NCI-H2107 treated with DMSO at 0.1 percent for 48 hours (cell line): ENCODE results near the gene CATSPERB.
"Not testable (repeated sequence)": the region's sequence is repeated elsewhere in the genome, so short reads cannot be mapped to it uniquely, and the experiment has no call there.

ENCODE experiments used
- DNase-seq: peaks from one replicate; lab custom pipeline; 2025; ENCODE audit not compliant: unreplicated experiment; lab: John Stamatoyannopoulos, UW

The CATSPERB gene

DNA sequence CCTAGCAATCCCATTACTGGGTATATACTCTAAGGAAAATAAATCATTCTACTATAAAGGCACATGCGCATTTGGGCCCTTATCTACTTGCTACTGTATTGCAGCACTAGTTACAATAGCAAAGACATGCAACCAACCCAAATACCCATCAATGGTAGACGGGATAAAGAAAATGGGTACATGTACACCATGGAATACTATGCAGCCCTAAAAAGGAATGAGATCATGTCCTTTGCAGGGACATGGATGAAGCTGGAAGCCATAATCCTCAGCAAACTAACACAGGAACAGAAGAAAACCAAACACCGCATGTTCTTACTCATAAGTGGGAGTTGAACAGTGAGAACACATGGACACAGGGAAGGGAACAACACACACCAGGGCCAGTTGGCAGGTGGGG, 54.2 kb downstream of the CATSPERB start:
- DNase-seq, result not testable (repeated sequence)

DNA sequence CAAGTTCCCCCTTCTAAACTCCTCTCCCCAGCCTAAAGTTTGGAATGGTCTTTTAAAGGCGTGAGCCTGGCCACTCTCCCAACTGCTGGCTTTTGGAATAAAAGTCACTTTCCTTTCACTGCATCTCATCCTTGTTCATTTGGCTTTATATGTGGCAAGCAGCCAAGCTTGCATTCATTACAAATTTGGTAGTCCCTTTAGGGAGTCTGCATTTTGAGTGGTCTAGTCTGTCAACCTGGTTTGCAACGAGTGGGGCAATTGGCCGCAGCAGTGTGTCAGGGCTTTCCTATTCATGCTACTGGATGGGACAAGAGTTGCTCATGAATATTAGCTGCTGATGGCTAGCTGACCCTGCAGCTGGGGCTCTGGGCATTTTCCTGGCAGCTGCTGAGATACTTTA, 57.0 kb downstream of the CATSPERB start:
- DNase-seq, result no peak

DNA sequence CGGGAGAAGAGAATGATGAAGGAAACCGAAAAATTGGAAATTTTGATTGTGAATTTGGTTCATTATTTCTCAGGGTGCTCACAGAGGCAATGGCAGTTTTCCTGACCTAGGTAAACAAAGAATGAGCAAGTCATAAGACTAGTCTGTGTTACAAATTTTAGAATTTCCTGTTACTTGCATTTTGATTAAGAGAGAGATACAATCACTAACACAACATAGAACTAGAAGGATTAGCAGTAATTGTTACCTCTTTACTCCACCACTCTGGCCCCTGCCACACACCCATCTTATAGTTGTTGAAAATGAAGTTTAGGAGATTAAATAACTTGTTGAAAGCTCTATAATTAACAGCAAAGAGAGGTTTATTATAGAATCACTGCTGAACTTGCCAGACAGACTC, 62.0 kb downstream of the CATSPERB start:
- DNase-seq, result no peak

DNA sequence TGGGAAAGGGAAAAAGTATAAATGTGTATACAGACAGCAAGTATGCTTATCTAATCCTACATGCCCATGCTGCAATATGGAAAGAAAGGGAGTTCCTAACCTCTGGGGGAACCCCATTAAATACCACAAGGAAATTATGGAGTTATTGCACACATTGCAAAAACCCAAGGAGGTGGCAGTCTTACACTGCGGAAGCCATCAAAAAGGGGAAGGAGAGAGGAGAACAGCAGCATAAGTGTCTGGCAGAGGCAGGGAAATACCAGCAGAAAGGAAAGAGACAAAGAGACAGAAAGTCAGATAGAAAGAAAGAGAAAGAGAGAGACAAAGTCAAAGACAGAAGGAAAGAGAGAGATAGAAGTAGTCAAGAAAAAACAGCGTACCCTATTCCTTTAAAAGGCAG, 64.8 kb downstream of the CATSPERB start:
- DNase-seq, result not testable (repeated sequence)

DNA sequence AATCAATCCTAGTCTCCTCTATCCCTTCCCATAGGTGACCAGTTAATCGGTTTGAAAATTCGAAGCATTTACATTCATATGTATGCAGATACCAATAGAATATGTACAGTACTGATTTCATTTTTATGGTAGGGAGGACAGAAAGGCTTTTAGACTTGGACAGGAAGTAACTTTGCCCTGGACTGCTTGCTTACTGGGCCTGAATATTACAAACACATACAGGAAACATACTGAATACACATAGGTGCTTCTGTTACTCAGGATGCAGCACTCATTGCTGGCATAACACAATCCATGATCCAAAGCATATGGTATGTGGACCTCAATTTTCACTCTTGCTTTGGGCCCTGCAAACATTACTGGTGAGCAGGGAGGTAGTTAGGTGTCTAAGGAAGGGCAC, 71.1 kb downstream of the CATSPERB start:
- DNase-seq, result no peak

DNA sequence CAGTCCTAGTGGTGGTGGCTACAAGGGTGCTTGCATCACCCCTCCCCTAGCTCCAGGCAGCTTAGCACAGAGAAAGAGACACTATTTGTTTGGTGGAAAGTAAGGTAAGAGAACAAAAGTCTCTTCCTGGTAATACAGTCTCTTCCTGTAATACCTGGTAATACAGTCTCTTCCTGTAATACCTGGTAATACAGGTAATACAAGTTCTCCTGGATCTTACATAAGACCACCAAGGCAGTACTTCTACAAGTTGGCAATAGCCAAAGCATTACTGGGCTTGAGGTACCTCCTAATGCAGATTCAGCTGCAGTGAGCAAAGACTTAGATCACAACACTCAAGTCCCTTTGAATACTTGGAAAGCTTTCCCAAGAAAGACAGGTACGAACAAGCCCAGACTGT, 77.0 kb downstream of the CATSPERB start:
- DNase-seq, result no peak

DNA sequence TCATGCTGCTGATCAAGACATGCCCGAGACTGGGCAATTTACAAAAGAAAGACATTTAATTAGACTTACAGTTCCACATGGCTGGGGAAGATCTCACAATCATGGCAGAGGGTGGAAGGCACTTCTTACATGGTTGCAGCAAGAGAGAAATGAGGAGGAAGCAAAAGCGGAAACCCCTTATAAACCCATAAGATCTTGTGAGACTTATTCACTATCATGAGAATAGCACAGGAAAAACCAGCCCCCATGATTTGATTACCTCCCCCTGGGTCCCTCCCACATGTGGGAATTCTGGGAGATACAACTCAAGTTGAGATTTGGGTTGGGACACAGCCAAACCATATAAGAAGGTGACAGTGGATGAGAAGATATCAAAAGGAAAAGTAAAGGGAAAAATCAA, 78.4 kb downstream of the CATSPERB start:
- DNase-seq, result no peak

DNA sequence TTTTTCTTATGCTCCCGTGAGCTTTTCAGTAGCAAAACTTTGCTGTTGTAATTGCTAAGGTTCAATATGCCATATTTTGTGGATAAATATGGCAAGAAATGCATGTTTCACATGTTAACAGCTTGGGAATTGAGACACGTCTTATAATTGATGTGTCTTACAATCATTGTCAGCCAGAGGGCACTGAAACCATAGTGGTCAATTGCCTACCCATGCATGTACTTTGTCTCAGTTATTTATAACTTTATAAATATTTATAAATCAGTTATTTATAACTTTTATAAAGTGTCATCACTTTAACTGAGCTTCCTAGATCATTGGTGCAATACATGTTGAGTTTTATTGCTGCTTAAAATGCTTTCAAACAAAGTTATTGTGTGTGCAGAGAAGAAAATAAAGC, 82.0 kb downstream of the CATSPERB start:
- DNase-seq, result no peak

DNA sequence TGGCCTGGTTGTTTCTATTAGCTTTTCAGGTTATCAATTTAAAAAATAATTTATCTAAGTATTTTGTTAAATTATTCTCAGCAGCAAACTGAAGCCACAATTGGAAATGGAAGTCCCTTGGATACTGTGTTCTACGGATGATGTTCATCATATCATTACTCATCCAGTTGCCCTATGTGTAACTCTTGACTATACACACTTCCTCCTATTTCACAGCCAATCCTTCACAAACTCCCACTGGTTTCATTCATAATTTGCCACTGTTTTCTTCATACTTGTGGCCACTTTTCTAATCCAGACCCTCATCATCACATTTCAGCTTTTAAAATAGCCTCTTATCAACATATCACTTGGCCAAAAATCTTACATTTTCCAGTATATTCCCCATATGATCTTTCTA, 84.0 kb downstream of the CATSPERB start:
- DNase-seq, result no peak

DNA sequence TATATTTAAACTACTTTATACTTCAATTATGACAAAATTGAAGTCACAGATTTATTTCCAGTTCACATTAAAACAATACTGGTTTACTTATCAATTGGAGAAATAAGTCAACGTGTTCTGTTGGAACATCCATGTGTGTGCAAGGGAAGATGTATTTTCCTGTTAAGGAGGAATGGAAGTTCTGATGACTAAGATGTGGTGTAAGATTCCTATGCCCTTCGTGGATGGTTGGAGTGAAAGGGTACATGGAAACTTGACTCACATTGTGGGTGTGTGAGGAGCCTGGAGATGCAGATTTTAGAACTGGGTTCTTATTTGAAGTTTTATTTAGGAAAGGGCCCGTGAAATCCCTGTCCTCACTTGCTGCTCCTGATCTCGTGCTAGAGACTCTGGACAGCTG, 95.3 kb downstream of the CATSPERB start:
- no peak for DNase-seq

DNA sequence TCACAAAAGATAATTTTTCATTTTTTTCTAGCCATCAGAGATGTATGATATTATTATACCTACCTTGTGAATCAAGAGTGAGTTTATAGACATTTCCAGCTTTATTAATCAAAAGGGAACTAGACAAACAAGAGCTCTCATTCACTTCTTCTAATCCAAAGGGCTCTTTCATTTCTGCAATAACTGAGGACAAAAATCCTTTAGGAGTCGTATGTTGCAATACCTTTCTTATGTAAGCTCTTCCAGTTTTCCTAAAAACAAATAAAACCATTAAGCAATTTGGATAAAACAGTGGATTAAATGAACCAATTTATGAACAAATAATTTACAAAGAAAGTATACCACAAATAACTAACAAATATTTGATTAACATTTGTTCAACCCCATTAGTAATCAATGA, 107.1 kb downstream of the CATSPERB start:
- DNase-seq, result no peak

DNA sequence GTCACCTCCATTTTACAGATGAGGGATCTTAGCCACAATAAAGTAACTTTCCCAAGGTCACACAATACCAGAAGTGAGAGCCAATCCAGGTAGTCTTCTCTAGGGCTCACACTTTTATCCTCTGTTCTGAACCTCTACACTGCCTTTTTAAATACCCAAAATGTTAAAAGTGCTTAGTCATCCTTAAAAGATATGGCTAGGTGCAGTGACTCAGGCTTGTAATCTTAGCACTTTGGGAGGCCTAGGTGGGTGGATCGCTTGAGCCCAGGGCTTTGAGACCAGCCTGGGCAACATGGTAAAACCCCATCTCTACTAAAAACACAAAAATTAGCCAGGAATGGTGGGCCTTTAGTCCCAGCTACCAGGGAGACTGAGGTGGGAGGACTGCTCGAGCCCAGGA, 117.7 kb downstream of the CATSPERB start:
- no peak for DNase-seq

DNA sequence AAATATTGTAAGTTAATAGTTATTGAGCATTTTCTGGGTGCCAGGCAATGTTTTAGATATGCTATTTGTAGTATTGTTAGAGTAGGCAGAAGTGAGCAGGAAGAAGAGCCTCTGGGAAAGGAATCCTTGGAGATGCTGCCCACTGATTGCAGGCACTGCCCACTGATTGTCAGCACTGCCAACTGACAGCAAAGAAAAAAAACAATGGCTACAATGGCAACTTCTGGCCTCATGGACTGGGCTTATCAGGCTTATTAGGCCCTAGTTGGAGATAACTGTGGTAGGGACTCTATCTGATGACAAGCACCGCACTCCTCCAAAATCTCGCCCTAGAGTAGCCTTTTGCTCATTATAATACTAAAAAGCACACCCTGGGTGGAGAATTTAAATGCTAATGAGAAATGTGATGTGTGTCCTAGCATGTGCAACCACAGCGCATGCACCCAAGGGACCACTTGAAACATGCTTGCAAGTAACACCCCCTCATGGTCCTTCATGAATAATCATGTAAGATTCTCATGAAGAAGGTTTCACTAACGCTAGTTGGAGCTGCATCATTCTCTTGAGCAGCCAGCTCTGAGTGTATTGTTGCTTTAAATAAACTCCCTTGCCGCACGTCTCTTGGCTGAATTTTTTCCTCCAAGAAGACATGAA, 118.3 kb downstream of the CATSPERB start:
- DNase-seq, result no peak

DNA sequence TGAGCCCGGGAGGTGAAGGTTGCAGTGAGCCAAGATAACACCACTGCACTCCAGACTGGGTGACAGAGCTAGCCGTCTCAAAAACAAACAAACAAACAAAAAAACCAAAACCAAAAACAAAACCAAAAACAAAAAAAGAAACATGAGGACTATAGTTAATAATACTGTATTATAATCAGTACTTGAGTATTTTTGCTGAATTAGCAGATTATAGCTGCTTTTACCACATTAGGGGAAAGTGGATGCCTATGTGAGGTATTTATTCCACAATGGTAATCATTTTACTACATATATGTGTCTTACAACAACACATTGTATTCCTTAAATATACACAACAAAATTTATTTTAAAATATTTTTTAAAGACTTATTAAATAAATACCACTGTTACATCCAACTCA, 120.4 kb downstream of the CATSPERB start:
- no peak for DNase-seq

DNA sequence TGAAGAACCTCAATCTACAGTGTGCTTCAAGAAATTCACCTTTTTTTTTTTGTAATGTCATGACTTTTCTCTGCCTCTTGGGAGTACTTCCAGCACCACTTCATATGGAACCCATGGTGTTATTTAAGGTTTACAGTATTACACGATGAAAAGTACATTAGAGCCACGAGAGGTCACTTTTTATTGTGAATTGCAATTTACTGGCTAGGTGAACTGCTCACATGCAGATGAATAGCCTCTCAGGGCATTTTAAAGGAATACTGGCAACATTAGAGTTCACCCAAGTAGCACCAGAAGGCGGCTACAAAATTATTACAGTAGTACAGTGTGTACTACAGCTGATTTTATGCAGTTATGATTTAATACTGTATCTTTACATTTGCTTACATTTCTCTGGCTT, 122.7 kb downstream of the CATSPERB start:
- DNase-seq, result no peak

DNA sequence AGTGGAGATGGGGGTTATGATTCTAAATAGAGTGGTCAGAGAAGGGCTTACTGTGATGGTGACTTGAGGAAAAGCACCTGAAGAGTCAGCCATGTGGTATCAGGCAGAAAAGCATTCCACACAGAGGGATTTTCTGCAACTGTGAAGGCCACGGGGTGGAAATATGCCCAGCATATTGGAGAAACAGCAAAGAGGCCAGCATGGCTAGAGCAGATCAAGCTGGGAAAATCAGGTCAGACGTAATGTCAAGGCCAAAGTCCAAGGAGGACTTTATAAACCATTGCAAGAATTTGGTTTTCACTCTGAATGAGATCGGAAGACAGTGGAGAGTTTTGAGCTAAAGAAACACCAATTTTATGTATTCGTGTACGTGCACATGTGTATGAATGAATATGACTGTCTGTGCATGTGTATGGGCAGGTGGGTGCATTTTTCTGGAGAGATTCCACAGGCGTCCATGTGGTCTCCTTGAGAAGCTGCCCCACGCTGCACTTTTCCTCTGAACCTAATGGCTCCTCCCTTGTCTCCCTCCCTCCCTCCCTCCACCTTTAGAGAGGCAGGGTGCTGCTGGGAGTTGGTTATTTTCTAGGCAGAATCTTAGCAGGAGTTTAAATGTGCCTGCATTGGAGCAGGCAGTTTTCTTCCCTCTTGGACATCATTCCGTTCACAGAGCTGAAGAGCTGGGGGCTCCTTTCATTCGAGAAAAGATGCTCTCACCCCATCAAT, 124.4 kb downstream of the CATSPERB start:
- no peak for DNase-seq

DNA sequence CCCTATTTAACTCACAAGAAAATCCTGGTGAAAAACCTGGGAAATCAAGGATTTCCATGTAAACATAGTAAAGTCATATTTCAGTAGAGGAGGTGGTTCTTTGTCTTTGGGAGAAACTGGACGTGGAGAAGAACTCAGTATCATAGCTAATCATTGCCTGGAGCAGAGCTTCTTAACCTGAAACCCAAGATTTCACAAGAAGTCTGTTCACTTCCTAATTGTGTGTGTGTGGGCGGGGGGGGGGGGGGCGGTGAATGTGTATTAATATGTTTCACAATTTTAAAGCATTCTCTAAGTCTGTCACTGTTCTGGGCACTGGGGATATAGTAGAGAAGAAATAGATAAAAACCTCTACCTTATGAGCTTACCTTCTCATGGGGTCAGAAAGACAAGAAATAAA, 125.0 kb downstream of the CATSPERB start:
- DNase-seq, result no peak

DNA sequence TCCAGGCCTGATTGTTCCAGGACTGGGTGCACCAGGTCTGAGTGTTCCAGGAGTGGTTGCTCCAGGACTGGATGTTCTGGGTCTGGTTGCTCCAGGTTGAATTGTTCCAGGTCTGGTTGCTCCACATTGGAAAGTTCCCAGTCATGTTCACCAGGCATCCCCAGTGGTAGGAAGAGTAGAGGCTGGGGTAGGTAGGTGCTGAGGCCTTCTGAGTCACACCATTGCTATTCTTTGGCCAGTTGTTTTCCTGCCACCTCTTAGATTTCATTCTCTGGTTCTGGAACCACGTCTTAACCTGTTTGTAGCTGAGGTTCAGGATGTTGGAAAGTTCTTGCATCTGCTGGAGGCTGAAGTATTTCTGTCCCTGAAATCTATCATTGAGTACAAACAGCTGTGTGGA, 127.3 kb downstream of the CATSPERB start:
- DNase-seq, result not testable (repeated sequence)

DNA sequence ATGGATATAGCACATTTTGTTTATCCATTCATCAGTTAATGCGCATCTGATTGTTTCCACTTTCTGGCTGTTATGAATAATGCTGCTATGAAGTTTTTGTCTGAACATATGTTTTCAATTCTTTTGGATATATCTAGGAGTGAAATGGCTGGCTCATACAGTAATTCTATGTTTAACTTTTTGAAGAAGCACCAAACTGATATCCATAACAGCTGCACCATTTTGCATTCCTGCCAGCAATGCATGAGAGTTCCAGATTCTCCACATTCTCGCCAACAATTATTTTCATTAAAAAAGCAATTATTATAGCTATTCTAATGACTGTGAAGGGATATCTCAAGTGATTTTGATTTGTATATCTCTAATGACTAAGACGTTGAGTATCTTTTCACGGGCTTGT, 131.9 kb downstream of the CATSPERB start:
- DNase-seq, result no peak

DNA sequence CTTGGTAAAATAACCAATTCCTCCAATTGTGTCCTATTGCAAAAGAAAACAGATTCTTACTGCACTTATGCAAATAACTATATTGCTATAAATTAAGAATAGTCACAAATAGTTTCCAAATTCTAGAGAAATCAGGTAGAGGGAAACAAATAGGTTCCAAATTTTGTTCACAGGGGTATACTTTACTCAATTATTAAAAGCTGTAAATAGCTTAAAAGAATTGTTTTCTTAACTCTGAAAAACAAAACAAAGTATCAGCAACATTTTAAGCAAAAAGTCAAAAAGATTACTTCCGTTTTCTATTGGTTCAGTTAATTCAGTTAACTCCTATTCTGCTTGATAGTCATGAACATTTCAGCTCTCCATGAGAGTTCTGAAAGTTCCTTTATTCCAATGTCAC, 136.2 kb downstream of the CATSPERB start:
- DNase-seq, result no peak

DNA sequence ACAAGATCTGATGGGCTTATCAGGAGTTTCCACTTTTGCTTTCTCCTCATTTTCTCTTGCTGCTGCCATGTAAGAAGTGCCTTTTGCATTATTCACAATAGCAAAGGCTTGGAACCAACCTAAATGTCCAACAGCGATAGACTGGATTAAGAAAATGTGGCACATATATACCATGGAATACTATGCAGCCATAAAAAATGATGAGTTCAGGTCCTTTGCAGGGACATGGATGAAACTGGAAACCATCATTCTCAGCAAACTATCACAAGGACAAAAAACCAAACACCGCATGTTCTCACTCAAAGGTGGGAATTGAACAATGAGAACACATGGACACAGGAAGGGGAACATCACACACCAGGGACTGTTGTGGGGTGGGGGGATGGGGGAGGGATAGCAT, 137.9 kb downstream of the CATSPERB start:
- not testable (repeated sequence) for DNase-seq

DNA sequence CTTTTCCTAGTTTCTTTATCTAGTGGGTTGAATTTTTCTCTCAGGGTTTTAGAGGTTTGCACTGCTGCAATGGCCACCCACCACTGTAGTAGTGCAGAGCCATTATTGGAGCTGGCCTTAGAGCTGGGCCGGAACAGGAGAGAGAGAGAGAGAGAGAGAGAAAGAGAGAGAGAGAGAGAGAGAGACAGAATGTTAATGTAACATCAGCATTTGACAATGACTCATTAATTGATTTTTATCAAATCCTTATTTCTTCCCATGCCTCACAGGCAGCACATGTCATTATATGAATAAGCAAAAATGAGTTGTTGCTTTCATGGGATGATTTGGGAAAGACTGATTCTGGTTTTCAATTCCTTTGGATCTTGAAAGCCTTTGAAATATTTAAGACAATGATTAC, 145.5 kb downstream of the CATSPERB start:
- DNase-seq, result no peak

DNA sequence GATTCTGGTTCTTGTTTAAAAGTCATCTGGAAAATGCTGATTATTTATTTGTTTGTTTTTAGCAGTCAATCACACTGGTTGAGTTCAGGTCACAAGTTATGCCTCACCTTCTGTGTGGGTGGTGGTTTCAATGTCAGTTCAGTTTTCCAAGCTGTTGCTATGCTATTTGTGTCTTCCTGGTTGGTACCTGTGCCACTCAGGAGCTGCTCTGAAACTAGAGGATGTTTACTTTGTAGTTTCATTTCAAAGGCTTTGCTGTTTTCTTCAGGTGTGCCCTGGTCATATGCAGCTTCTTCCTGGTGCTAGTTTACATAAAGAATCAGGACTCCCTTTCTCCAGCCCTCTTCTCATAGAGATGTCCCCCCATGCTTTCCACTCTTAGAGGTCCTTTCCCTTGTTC, 146.0 kb downstream of the CATSPERB start:
- DNase-seq, result no peak
